Ovary (tissue), 9 donors: ENCODE measurements around the gene MAD1L1. TPM values are rescaled to one million over a fixed set of nuclear protein-coding genes. Genes with fewer than 3 reads are reported as not detected.

Experiments
- DNase-seq, 5 donors: peaks; one replicate each; pipeline ENCODE4 v3.0.0-alpha.2; 2019 to 2020
- H3K27ac ChIP-seq, 2 donors: fragments of 200-600 bp; one replicate each; pipeline versions ENCODE4 v1.5.1 to v1.8.0; 2019 to 2022
- H3K27me3 ChIP-seq: fragments of 200-600 bp; one replicate; pipeline ENCODE4 v1.8.0; 2022
- H3K36me3 ChIP-seq: fragments of 200-600 bp; sonication (generic); one replicate; pipeline ENCODE4 v1.5.1; 2019
- H3K4me1 ChIP-seq: one replicate; pipeline ENCODE4 v1.8.1; 2013; ENCODE audit warnings: mild to moderate bottlenecking, moderate library complexity; ENCODE audit not compliant: insufficient read depth
- H3K4me3 ChIP-seq: fragments of 200-600 bp; sonication (generic); one replicate; pipeline ENCODE4 v1.5.1; 2017
- H3K9me3 ChIP-seq, 2 donors: fragments of 200-600 bp in 1 of 2; sonication (generic) in 1 of 2; one replicate each; pipeline versions ENCODE4 v1.5.1 to v1.8.1; 2013 to 2019; ENCODE audit warnings: mild to moderate bottlenecking in 1 of 2, moderate library complexity in 1 of 2
- CTCF ChIP-seq, 3 donors: fragments of 450-650 bp in 2 of 3; fragments of 200-600 bp in 1 of 3; IDR thresholded peaks; one replicate each; pipeline versions ENCODE4 v1.5.1 to v1.8.0; 2016 to 2022; ENCODE audit warnings: antibody characterized with exemption in 3 of 3, mild to moderate bottlenecking in 1 of 3
- EP300 ChIP-seq: sonication (generic); formaldehyde crosslinking; IDR thresholded peaks from one replicate; pipeline ENCODE4 v1.6.1; 2017; ENCODE audit warnings: antibody characterized with exemption
- POLR2A ChIP-seq: fragments of 450-650 bp; IDR thresholded peaks from one replicate; pipeline ENCODE4 v1.6.1; 2017; ENCODE audit warnings: antibody characterized with exemption, mild to moderate bottlenecking, moderate library complexity
- WGBS, 3 donors: extraction: QIAGEN DNeasy Blood & Tissue Kit in 1 of 3; methylation state at CpG; one replicate each; pipeline versions ENCODE4 v1.1.5 to v1.1.7; 2013 to 2017; 5-methylcytosine and 5-hydroxymethylcytosine counted together
- intact Hi-C, 4 donors: fragments of 100-400 bp; cut with DNase I; formaldehyde crosslinking; loops; one replicate each; pipeline versions ENCODE4 v1.11.0 to v1.15.1; 2022 to 2023
- polyA plus RNA-seq, 2 donors: library from polyadenylated mRNA; stranded (reverse); fragments of 200-250 nt in 1 of 2; fragments of 350-450 nt in 1 of 2; fragmentation: Illumina TruSeq in 1 of 2; extraction: RNeasy Lipid Tissue Mini Kit (QIAGEN cat#74804) in 1 of 2; gene quantifications; one replicate each; pipeline ENCODE4 v1.2.3, GENCODE V29; 2013 to 2014
- total RNA-seq, 7 donors: library from RNA; depleted of rRNA in 2 of 7; stranded (reverse); fragments of >200 nt in 2 of 7; fragmentation: NEBNext Ultra II Directional in 3 of 7; extraction: Animal tissue kit (Norgen Biotek cat#: 25700) in 3 of 7; gene quantifications; one replicate each; pipeline versions ENCODE4 v1.1.0 to v1.2.4, GENCODE V29; 2016 to 2023
- donor health status: DM: no; HTN: no; CAD: no; lungs with moderate emphysema.
- donor health status: DM: no; HTN: no; CAD: no.
- donor health status: Bipolar disorder and iron deficiency.
- donor health status: DM: yes; HTN: yes; CAD: no.
- donor health status: DM: no; HTN: no; CAD: no.
- donor health status: DM: yes; HTN: yes; CAD: no.

MAD1L1 gene
- total and polyA plus RNA-seq, 9 donors, result 5.9 to 36.6 (median 22.8) TPM

- Histone ChIP-seq H3K4me3 (no peak overlapping the region), H3K27ac (no peak overlapping the region)
- peak in 1 of 5 donors; percentile 14 for DNase-seq
These were observed 293.8 kb downstream of the MAD1L1 start for GRCh38 chr7:1938788-1939433.

GRCh38 chr7:1937252-1937605, 295.5 kb downstream of the MAD1L1 start:
- DNase-seq, result peak in 1 of 5 donors; percentile 12
- H3K36me3 ChIP-seq, result no peaks in the 10 kb centered on the region
- WGBS, 3 donors, result 93 to 94% (median 94%) methylated on average over 11 of the region's 11 CpGs
- TF ChIP-seq CTCF (IDR thresholded peaks at IDR 0.05), result no peak
- TF ChIP-seq POLR2A, result no peak
- TF ChIP-seq EP300, result no peak
- peaks cover 14% of the 10 kb centered on the region for H3K4me1 ChIP-seq
- no peaks in the 10 kb centered on the region for H3K9me3 ChIP-seq
- no peak overlapping the region for H3K27ac ChIP-seq
- intact Hi-C loops, result no loop called here
- no peaks in the 10 kb centered on the region for H3K27me3 ChIP-seq
- no peak overlapping the region for H3K4me3 ChIP-seq

More at GRCh38 chr7:1938788-1939433, 293.8 kb downstream of the MAD1L1 start:
- TF ChIP-seq EP300 (no peak), POLR2A (no peak), CTCF (IDR thresholded peaks at IDR 0.05) (no peak)
- H3K27me3 ChIP-seq, result no peaks in the 10 kb centered on the region
- H3K36me3 ChIP-seq, result no peaks in the 10 kb centered on the region
- intact Hi-C loops, result no loop called here
- H3K4me1 ChIP-seq, result peaks cover 9% of the 10 kb centered on the region
- WGBS, 3 donors, result 90 to 93% (median 91%) methylated on average over 25 to 39 of the region's 39 CpGs
- no peaks in the 10 kb centered on the region for H3K9me3 ChIP-seq

GRCh38 chr7:1936531-1937251, 296.1 kb downstream of the MAD1L1 start:
- Histone ChIP-seq H3K27ac (no peak overlapping the region), H3K4me1 (peaks cover 14% of the 10 kb centered on the region), H3K27me3 (no peaks in the 10 kb centered on the region), H3K4me3 (no peak overlapping the region), H3K36me3 (no peaks in the 10 kb centered on the region), H3K9me3 (no peaks in the 10 kb centered on the region)
- no peak for DNase-seq
- intact Hi-C loops, result no loop called here
- TF ChIP-seq POLR2A, result no peak
- no peak for TF ChIP-seq CTCF (IDR thresholded peaks at IDR 0.05)
- TF ChIP-seq EP300, result no peak
- 88 to 92% (median 88%) methylated on average over 29 of the region's 29 CpGs for WGBS, 3 donors

- intact Hi-C loops, result no loop called here
- Histone ChIP-seq H3K27me3 (no peaks in the 10 kb centered on the region), H3K36me3 (no peaks in the 10 kb centered on the region), H3K27ac (no peak overlapping the region), H3K4me1 (peaks cover 14% of the 10 kb centered on the region), H3K4me3 (no peak overlapping the region), H3K9me3 (no peaks in the 10 kb centered on the region)
- WGBS, 3 donors, result 96 to 99% (median 96%) methylated on average over 8 of the region's 8 CpGs
- TF ChIP-seq POLR2A (no peak), EP300 (no peak), CTCF (IDR thresholded peaks at IDR 0.05) (no peak)
- no peak for DNase-seq
These were observed 296.8 kb downstream of the MAD1L1 start for GRCh38 chr7:1936006-1936310.
